GM12878 (cell line): Measurements from ENCODE around the gene HTRA3. TPM values are rescaled to one million over a fixed set of nuclear protein-coding genes. Genes with fewer than 3 reads are reported as not detected.

Experiments
- ATAC-seq: fragments of 200-7000 bp; cut with Tn5 transposase; 3 replicates; pipeline ENCODE4 v1.9.1; 2020; ENCODE audit warnings: mild to moderate bottlenecking, moderate library complexity
- BruUV-seq: library from RNA; stranded (reverse); fragments of 400-500 nt; replicated peaks from 2 replicates; lab custom pipeline; 2021; lab: Mats Ljungman, UMichigan
- CTCF ChIA-PET: fragments of 300-600 bp; sonication (Branson Sonifier 250); formaldehyde crosslinking; extraction: SDS; loops from one replicate; lab custom pipeline; 2021; ENCODE audit warnings: inconsistent platforms; lab: Yijun Ruan, JAX
- POLR2A ChIA-PET: fragments of 350-600 bp; formaldehyde crosslinking; extraction: SDS; loops from one replicate; lab custom pipeline; 2021; ENCODE audit warnings: inconsistent platforms; lab: Charles Lee
- RAD21 ChIA-PET: fragments of 300-600 bp; sonication (Branson Sonifier 250); formaldehyde crosslinking; loops from one replicate; lab custom pipeline; 2023; ENCODE audit warnings: antibody characterized with exemption; ENCODE audit not compliant: unreplicated experiment; lab: Charles Lee
- SMC1A ChIA-PET: fragments of 300-600 bp; sonication (Branson Sonifier 250); formaldehyde crosslinking; loops from one replicate; lab custom pipeline; 2023; ENCODE audit not compliant: unreplicated experiment, uncharacterized antibody; lab: Charles Lee
- DNase-seq: peaks from one replicate; pipeline ENCODE4 v3.0.0-alpha.2; 2011; ENCODE audit warnings: low read depth, low spot score
- FAIRE-seq: peaks from 3 replicates; lab custom pipeline; 2011; peaks lifted over from hg19 to GRCh38; lab: Jason Lieb, UNC
- H2AFZ ChIP-seq: 2 replicates; pipeline ENCODE4 v1.6.0; 2011; ENCODE audit warnings: low read depth, low read length, control low read depth; ENCODE audit not compliant: control insufficient read depth
- H3K27ac ChIP-seq: 2 replicates; pipeline ENCODE4 v1.5.1; 2011; ENCODE audit warnings: control low read depth; ENCODE audit not compliant: control insufficient read depth, insufficient read depth
- H3K27me3 ChIP-seq, 2 experiments: replicated peaks in 1 of 2; 2 replicates each; pipeline versions ENCODE4 v1.6.0 to v1.6.1; 2011; ENCODE audit warnings: low read length in 1 of 2; ENCODE audit not compliant: control insufficient read depth in 2 of 2, insufficient read depth in 2 of 2
- H3K36me3 ChIP-seq, 2 experiments: 2 replicates each; pipeline ENCODE4 v1.5.1; 2011; ENCODE audit warnings: low read length in 1 of 2; ENCODE audit not compliant: control insufficient read depth in 2 of 2, insufficient read depth in 2 of 2
- H3K4me1 ChIP-seq: 2 replicates; pipeline ENCODE4 v1.6.1; 2011; ENCODE audit warnings: mild to moderate bottlenecking, low read length, moderate library complexity, mixed read lengths; ENCODE audit not compliant: control insufficient read depth, insufficient read depth
- H3K4me2 ChIP-seq: 2 replicates; pipeline ENCODE4 v1.6.0; 2011; ENCODE audit warnings: control low read depth; ENCODE audit not compliant: control insufficient read depth, insufficient read depth
- H3K4me3 ChIP-seq: fragments of 200-600 bp; sonication (generic); 2 replicates; pipeline ENCODE4 v1.5.1; 2016
- H3K79me2 ChIP-seq: 2 replicates; pipeline ENCODE4 v1.6.0; 2011; ENCODE audit warnings: low read length; ENCODE audit not compliant: control insufficient read depth, insufficient read depth
- H3K9ac ChIP-seq: 2 replicates; pipeline ENCODE4 v1.8.0; 2011; ENCODE audit warnings: low read length, control low read depth, mixed read lengths; ENCODE audit not compliant: control insufficient read depth, insufficient read depth
- H3K9me3 ChIP-seq: replicated peaks from 3 replicates; pipeline ENCODE4 v1.5.1; 2011; ENCODE audit warnings: mild to moderate bottlenecking, low read length; ENCODE audit not compliant: control insufficient read depth, insufficient read depth
- H4K20me1 ChIP-seq: 2 replicates; pipeline ENCODE4 v1.6.0; 2011; ENCODE audit not compliant: control insufficient read depth, insufficient read depth
- E2F8 ChIP-seq: fragments of 450-650 bp; IDR thresholded peaks from 2 replicates; pipeline ENCODE4 v1.6.1; 2018; ENCODE audit warnings: mild to moderate bottlenecking, low read depth, moderate library complexity; ENCODE audit not compliant: partially characterized antibody
- E4F1 ChIP-seq: fragments of 450-650 bp; IDR thresholded peaks from 2 replicates; pipeline ENCODE4 v1.6.1; 2018; ENCODE audit warnings: borderline replicate concordance, mild to moderate bottlenecking; ENCODE audit not compliant: partially characterized antibody
- MTA3 ChIP-seq: IDR thresholded peaks from 2 replicates; pipeline ENCODE4 v1.6.1; 2012; ENCODE audit warnings: low read length, inconsistent platforms, borderline replicate concordance
- SREBF1 ChIP-seq: IDR thresholded peaks from 2 replicates; pipeline ENCODE4 v1.6.1; 2012; ENCODE audit warnings: mild to moderate bottlenecking, low read length
- WGBS: methylation state at CpG from one replicate; pipeline ENCODE4 v1.1.6; 2016; ENCODE audit warnings: low lambda C conversion rate; ENCODE audit not compliant: insufficient replicate concordance, insufficient coverage; ENCODE audit errors: missing lambda C conversion rate; 5-methylcytosine and 5-hydroxymethylcytosine counted together
- in situ Hi-C: fragments of 300-500 bp; cut with MboI; formaldehyde crosslinking; loops from 9 replicates; pipeline ENCODE4 v1.14.3; 2018; ENCODE audit warnings: mixed read lengths
- intact Hi-C: fragments of 100-400 bp; cut with micrococcal nuclease; formaldehyde crosslinking; loops from one replicate; pipeline ENCODE4 v1.14.2; 2022; ENCODE audit not compliant: unreplicated experiment
- polyA plus RNA-seq, 11 experiments: library from polyadenylated mRNA; depleted of rRNA in 4 of 11; unstranded in 6 of 11; stranded (reverse) in 5 of 11; fragments of >200 nt; fragmentation: Nextera tagmentation in 4 of 11; fragmentation: Illumina TruSeq in 1 of 11; extraction: Ambion mirVana in 4 of 11; extraction: Trizol in 1 of 11; gene quantifications; 1 replicate in 1 of 11; 2 replicates in 10 of 11; pipeline versions ENCODE4 v1.2.1 to v1.2.3, GENCODE V29; 2011 to 2016; ENCODE audit warnings: inconsistent platforms in 2 of 11, missing spikeins in 2 of 11, low read depth in 1 of 11
- total RNA-seq, 4 experiments: library from RNA; depleted of rRNA in 3 of 4; stranded (reverse); fragments of >200 nt in 3 of 4; fragmentation: Illumina TruSeq in 1 of 4; extraction: Trizol in 1 of 4; gene quantifications; 2 replicates each; pipeline versions ENCODE4 v1.2.1 to v1.2.3, GENCODE V29; 2013 to 2021

HTRA3 gene
- total and polyA plus RNA-seq, 10 of the 15 experiments (the other 5 are each of a cell fraction or from before 2014, with no cell fraction given), result 0.04 to 1.2 (median 0.08) TPM; not detected in 7

GRCh38 chr4:8305851-8306471 lies 36.4 kb downstream of the HTRA3 start:
- intact Hi-C loops, result no loop called here
- no peaks in the 10 kb centered on the region; a peak in 1 of 4 replicates for H3K27me3 ChIP-seq
- no peaks in the 10 kb centered on the region for H3K9me3 ChIP-seq
- FAIRE-seq (no peak), ATAC-seq (no peak), DNase-seq (no peak)
- no peaks in the 10 kb centered on the region for H4K20me1 ChIP-seq
- H3K9ac ChIP-seq, result no peak overlapping the region
- BruUV-seq, result no TSS peak
- ChIA-PET CTCF (no interaction called here), SMC1A (no interaction called here), POLR2A (no interaction called here), RAD21 (no interaction called here)
- WGBS, result 59% methylated on average over 34 of the region's 35 CpGs
- H3K36me3 ChIP-seq, result no peaks in the 10 kb centered on the region
- TF ChIP-seq E2F8 (no peak), MTA3 (no peak), SREBF1 (no peak), E4F1 (no peak)
- no peaks in the 10 kb centered on the region for H3K4me1 ChIP-seq
- in situ Hi-C loops, result no loop called here
- H3K4me3 ChIP-seq, result no peak overlapping the region
- H3K79me2 ChIP-seq, result no peaks in the 10 kb centered on the region
- no peak overlapping the region for H3K4me2 ChIP-seq
- H3K27ac ChIP-seq, result no peak overlapping the region
- no peak overlapping the region for H2AFZ ChIP-seq
